Jurkat, Clone E6-1 (cell line): ENCODE measurements around the gene SDHAF4. TPM values are rescaled to one million over a fixed set of nuclear protein-coding genes. Genes with fewer than 3 reads are reported as not detected.
"Not testable (repeated sequence)": the region's sequence is repeated elsewhere in the genome, so short reads cannot be mapped to it uniquely, and the experiment has no call there.

ENCODE experiments used
- DNase-seq: peaks from one replicate; pipeline ENCODE4 v3.0.0-alpha.2; 2011; ENCODE audit warnings: low read depth, low spot score
- H3K4me3 ChIP-seq: 2 replicates; pipeline ENCODE4 v1.5.1; 2011; ENCODE audit warnings: mild to moderate bottlenecking, low read length, control low read depth, moderate library complexity
- polyA plus RNA-seq: library from polyadenylated mRNA; unstranded; fragments of >200 nt; gene quantifications from one replicate; pipeline ENCODE4 v1.2.1, GENCODE V29; 2012; ENCODE audit warnings: missing spikeins; ENCODE audit not compliant: insufficient read length, insufficient read depth

The SDHAF4 gene
- 16.9 TPM for polyA plus RNA-seq

DNA sequence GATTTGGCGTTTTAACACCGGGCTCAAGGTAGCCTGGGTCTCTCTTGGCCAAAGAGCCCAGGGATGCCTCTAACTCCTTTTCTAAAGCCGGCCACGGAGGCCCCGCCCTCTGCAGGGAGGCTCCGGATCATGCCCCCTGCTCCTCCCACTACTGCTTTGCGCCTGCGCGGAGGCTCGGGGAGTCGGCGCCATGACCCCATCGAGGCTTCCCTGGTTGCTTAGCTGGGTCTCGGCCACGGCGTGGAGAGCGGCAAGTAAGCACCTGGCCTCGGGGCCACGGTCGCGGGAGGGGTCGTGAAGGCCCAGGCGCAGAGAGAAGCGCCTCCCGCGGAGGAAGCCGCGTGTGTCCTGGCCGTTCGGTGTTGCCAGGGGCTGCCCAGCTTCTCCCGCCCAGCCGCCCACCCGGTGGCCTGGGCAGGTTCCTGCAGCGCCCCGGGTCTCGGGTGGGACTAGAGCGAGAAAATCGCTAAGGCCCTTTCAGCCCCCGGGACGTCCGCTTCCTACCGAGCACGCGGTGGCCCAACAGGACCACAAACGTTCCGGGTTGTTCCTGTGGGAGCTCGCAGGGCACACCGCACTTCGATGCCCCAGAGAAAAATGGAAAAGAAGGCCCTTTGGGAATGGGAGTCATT lies at the start of gene SDHAF4:
Gene SDHAF4 (plus strand): TSS at position 180 of the 632 bp plus-strand sequence. CDS start 11 bp downstream, at position 191.
- peak; percentile 78 for DNase-seq
- peak within 1 kb of the TSS; percentile 79 for H3K4me3 ChIP-seq

DNA sequence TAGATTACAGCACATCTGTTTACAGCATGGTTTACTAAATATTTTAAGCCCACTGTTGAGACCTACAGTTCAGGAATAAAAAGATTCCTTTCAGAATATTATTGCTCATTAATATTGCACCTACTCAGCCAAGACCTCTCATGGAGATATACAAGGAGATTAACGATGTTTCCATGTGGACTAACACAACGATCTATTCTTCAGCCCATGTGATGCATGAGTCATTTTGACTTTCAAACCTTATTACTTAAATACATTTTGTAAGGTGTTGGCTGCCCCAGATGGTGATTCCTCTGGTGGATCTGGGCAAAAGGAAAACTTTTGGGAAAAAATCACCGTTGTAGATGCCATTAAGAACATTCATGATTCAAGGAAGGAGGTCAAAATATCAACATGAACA lies 48.0 kb upstream of the SDHAF4 start:
- H3K4me3 ChIP-seq = no peak overlapping the region
- DNase-seq = no peak

DNA sequence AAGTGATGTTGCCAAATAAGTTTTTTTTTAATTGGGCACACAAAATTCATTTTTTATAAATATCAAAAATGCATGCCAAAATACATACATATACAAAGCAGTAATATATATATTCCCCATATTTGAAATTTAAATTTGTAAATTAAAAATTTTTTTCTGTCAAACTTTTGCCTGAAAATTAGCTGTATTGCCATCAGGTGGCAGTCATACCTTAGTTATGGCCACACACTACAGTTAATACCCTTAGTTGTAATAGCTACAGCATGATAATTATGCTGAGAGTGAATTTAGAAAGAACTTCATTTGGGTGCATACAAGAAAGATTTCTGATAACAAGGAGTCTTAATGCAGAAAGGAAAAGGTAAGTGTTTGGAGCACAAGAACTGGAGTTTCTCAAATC lies 46.2 kb upstream of the SDHAF4 start:
- DNase-seq = peak; percentile 22
- H3K4me3 ChIP-seq = no peak overlapping the region

DNA sequence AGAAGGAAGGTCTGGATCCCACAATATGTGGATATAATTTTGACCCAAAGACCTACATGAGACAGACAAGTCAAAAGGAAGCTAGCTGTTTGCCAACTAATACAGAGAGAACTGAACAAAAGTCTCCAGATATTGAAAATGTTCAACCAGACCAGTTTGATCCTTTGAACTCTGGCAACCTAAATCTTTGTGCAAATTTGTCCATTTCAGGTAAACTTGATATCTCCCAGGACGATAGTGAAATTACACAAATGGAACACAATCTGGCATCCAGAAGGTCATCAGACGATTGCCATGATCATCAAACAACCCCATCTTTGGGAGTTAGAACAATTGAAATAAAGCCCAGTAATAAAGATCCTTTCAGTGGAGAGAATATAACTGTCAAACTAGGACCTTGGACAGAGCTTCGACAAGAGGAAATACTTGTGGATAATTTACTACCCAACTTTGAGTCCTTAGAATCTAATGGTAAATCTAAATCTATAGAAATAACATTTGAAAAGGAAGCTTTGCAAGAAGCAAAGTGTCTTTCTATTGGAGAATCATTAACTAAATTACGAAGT lies 41.9 kb upstream of the SDHAF4 start:
- H3K4me3 ChIP-seq = no peak overlapping the region
- no peak for DNase-seq

DNA sequence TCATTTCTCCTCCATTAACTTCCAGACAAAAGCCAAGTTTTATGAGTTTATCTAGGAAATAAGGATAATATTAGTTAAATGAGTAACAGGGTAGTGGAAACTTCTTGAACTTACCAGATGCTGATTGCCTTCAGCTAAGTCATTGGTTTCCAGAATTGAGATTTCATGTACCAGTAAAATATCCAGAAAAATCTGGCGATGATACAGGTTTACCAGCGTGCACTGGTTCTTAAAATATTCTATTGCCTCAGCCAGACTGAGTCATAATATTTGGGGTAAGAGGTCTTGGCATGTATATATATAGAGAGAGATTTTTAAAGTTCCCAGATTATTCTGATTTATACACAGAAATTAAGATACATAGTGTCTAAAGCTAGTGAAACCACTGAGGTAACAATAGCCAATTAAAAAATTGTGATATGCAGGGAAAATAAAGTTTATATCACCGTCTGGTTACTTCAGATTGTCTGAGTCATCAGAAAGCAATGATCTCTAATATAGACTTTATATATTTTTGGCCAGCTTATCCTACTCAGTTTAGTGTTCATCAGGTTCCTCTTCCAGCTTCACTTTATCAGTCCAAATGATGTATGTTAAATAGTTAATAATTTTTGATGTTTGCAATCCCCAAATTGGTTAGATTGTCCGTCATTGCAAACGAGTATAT lies 39.5 kb upstream of the SDHAF4 start:
- DNase-seq = no peak
- H3K4me3 ChIP-seq = no peak overlapping the region

DNA sequence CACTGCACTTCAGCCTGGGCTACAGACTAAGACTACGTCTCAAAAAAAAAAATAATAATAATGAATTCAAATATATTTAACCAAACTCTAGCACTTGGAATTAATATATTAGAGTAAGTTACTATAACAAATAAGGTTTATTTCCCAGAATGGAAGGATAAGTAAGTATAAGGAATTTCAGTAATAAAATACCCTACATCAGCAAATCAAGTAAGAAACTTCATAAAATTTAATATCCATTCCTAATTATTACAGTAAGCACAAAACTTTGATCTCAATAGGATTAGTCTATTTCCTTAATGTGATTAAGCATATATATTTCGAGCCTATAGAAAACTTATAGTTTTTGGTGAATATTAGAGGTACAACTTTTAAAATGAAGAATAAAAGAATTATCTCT lies 36.7 kb upstream of the SDHAF4 start:
- no peak overlapping the region for H3K4me3 ChIP-seq
- no peak for DNase-seq

DNA sequence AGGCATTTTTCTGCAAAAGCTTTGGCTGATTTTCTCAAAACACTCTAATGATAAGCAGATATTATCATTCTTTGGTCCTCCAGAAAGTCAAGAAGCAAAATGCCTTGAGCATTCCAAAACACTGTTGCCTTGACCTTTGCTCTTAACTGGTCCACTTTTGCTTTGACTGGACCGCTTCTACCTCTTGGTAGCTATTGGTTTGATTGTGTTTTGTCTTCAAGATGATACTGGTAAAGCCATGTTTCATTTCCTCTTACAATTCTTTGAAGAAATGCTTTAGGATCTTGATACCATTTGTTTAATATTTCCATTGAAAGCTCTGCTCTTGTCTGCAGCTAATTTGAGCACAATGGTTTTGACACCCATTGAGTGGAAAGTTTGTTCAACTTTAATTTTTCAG lies 35.6 kb upstream of the SDHAF4 start:
- DNase-seq = no peak
- no peak overlapping the region for H3K4me3 ChIP-seq

DNA sequence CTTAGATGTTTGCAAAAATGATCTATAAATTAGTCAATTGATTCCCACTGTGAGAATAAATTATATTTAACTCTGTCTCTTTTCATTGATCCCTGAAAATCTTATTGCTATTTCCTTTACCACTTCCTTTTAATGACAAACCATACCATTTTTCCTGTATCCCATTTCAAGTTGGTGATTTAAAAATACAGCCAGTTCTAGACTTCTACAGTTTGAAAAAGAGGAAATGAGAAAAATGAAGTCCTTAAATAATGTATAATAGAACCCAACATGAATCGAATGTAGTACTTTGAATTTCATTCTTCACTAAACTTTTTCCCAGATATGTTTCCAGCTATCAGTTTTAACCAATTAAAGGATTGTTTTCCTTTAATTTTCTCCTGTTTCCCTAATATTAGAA lies 29.5 kb upstream of the SDHAF4 start:
- DNase-seq = no peak
- H3K4me3 ChIP-seq = no peak overlapping the region

DNA sequence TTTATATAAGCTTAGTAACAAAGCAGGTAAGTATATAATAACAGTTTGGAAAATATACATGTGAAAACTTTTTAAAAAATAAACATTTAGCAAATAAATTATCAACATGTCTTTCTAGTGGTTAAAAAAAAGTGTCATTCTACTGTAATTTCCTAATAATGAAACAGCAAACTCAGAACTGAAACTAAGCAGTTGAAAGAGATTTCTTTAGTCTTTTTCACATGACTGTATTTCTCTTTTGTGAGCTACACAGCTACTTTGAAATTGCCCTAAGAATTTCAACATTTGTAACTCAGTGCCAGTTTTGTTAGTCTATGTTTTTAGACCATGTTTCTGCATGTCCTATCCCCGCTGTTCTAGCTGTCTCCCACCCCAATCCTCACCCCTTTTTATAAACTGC lies 28.4 kb upstream of the SDHAF4 start:
- DNase-seq = no peak
- no peak overlapping the region for H3K4me3 ChIP-seq

DNA sequence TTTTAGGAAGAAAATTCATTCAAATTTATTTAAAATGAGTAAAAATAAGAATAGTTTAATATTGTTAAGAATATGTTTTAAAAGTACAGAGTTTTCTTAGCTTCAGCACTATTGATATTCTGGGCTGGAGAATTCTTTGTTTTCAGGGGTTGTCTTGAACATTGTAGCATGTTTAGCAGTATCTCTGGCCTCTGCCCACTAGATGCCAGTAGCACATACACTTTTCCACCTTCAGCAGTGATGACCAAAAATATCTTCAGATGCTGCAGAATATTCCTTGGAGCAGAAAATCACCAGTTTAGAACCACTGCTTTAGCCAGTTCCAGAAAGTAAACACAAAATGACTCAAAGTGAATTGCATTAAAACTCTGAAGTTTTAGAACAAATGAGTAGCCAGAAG lies 19.4 kb upstream of the SDHAF4 start:
- no peak for DNase-seq

DNA sequence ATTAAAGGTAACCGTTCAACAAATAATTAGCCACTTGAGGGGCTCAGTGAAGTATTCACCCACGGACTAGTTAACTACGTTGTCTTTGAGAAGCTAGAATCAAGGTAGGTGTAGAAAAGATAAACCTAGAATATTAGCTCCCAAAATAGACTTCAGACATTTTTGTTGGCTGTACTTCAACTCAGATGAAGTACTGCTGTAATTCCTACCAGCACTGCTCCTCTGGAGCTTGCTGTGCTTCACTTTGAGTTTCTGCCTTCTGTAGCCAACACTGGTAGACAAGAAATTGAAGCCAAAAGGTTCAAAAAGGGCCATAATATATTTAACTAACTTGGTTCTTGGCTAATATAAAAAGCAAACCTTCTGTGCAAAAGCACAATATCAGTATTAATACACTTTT lies 18.8 kb upstream of the SDHAF4 start:
- H3K4me3 ChIP-seq = no peak overlapping the region
- DNase-seq = no peak

More for the DNA sequence above, 19.4 kb upstream of the SDHAF4 start:
- H3K4me3 ChIP-seq = no peak overlapping the region

DNA sequence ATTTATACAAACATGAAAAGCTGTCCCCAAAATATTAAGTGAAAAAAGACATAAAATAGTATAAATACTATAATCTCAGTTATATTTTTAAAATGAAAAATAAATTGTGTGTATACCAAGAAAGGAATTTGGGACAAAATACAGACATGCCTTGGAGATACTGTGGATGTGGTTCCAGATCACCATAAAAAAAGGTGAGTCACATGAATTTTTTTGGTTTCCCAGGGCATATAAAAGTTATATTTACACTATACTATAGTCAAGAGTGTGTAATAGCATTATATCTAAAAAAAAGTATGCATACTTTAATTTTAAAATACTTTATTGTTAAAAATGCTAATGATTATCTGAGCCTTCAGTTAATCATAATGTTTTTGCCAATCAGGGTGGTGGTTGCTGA lies 17.4 kb upstream of the SDHAF4 start:
- no peak overlapping the region for H3K4me3 ChIP-seq
- no peak for DNase-seq

DNA sequence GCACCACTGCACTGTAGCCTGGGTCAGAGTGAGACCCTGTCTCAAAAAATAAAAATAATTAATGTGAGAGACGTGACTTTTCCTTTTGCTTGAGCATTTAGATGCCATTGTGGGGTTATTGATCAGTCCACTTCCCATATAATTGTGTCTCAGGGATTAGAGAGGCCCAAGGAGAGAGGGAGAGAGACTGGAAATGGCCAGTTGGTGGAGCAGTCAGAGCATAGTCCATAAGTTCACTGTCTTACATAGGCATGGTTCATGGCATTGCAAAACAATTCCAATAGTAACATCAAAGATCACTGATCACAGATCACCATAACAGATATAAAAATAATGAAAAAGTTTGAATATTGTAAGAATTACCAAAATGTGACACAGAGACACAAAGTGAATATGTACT lies 15.2 kb upstream of the SDHAF4 start:
- no peak overlapping the region for H3K4me3 ChIP-seq
- no peak for DNase-seq

DNA sequence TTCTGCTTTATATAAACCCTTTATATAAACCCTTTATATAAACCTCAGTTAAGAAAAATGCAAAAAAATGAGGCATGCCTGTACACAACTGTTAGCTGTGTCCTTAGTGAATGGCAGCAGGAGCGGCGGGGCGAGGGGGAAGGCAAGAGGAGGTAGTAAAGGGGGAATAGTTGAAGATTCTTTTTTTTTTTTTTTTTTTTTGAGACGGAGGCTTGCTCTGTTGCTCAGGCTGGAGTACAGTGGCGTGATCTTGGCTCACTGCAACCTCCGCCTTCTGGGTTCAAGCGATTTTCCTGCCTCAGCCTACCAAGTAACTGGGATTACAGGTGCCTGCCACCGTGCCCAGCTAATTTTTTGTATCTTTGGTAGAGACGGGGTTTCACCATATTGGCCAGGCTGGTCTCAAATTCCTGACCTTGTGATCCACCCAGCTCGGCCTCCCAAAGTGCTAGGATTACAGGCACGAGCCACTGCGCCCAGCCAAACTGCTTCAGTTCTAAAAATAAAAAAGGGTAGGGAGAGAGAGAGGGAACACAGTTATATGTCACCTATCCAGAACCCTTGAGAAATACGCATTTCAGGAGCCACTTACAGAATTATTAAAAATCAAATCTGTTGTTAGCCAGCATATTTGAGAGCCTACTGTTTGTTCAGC lies 14.3 kb upstream of the SDHAF4 start:
- not testable (repeated sequence) for H3K4me3 ChIP-seq, DNase-seq

DNA sequence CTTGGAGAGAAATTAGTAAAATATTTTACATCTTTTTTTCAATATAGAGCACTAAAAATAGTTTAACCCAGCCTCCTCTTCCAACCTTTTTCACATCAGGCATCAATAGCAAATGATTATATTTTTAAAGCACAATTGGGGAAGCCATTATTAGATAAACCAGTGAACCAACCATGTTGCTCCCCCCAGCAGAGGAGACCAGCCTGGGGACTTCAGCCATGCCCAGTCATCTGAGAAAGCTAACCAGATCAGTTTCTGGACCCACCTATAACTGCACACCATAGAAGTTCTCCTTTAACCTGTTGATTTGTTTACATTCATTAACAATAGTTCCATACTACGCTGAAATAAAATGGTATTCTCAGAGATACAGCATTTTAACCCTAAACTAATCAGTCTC lies 13.8 kb upstream of the SDHAF4 start:
- H3K4me3 ChIP-seq = no peak overlapping the region
- DNase-seq = no peak

DNA sequence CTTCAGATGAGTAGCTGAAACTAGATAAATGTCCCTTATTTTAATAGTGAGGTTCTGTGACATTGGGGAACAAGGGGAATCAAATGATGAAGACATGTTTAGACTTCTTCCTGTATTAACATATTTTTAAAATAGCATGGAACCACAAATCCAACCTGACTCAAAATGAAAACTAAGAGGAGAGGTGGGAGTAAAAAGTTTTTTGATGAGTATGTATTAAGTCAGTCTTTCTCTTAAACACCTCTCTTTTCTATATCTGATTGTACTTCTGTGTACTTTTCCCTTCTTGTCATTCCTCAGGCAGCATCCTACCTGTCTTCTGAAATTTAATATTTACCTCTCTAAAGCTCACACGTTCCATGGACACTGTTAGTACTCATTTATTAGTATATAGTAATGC lies 8.7 kb upstream of the SDHAF4 start:
- H3K4me3 ChIP-seq = no peak overlapping the region
- DNase-seq = no peak

DNA sequence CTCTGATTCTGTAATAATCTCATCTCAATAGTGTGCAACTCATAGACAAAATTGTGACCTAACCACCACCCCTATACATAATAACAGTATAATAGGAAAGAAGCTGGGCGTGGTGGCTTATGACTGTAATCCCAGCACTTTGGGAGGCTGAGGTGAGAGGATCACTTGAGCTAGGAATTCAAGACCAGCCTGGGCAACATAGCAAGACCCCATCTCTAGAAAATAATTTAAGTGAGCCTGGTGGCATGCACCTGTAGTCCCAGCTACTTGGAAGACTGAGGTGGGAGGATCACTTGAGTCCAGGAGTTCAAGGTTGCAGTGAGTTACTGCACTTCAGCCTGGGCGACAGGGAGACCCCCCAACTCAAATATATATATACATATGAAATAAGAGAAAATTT lies 4.3 kb upstream of the SDHAF4 start:
- not testable (repeated sequence) for DNase-seq, H3K4me3 ChIP-seq

DNA sequence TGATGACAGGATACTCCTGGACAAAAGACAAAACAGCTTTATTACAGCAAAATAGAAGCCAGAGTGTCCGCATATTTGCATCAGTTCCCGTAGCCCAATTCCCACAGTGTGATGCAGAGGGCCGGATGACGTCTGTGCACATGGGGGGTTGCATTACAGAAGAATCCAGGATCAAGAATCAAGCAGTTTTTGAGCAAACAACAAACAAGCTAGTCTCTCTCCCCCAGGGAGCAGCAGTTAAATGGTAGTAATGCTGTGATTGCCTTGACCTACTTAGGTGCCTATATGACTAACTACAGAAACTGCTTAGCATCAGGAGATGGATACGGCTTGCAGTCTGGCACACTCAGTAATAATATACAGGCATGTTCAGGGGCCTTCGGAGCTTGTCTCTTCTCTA lies 3.2 kb upstream of the SDHAF4 start:
- DNase-seq = no peak

DNA sequence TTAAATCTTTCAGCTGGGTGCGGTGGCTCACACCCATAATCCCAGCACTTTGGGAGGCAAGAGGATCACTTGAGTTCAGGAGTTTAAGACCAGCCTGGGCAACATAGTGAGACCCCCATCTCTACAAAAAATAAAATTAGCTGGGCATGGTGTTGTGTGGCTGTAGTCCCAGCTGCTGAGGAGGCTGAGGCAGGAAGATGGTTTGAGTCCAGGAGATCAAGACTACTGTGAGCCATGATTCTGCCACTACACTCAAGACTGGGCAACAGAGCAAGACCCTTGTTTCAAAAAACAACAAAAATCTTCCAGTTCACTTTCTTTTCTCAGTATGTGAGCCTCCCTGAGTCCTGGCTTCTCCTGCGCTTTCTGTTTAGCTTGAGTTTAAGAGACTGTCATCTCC lies 7.9 kb downstream of the SDHAF4 start:
- no peak overlapping the region for H3K4me3 ChIP-seq
- no peak for DNase-seq

More for the DNA sequence above, 3.2 kb upstream of the SDHAF4 start:
- no peak overlapping the region for H3K4me3 ChIP-seq

DNA sequence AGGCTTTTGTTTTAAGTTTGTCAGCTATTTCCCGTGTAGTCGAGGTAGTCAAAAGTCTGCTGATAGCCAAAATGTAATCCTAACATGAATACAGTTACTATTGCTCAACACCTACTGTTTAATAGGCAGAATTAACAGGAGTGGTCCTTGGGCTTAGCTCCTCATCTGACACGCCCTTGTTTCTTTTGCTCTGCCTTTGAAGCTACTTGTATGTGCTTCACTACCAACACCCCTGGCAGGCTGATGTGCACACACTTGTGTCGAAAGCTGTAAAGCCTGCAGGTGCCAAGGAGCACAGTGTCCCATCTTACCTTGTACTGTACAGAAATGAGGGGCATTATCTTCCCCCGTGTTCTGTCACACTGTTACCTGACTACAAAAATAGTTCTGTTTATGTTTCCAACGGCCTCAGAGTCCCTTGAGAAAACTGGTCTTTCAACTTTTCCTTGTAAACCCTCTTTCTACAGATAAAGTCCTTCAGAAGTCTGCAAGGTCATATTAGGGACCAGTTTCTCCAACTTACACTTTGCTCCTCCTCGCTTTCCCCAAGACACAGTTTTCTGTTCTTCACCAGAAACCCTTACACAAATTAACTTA lies 9.3 kb downstream of the SDHAF4 start:
- H3K4me3 ChIP-seq = no peak overlapping the region
- DNase-seq = no peak
